HFFc6 (cell line): ENCODE results near the gene PIGP. TPM values are rescaled to one million over a fixed set of nuclear protein-coding genes. Genes with fewer than 3 reads are reported as not detected.
"Not testable (repeated sequence)": the region's sequence is repeated elsewhere in the genome, so short reads cannot be mapped to it uniquely, and the experiment has no call there.

Experiments
- DNase-seq: peaks from one replicate; pipeline ENCODE4 v3.0.0-alpha.2; 2018
- H3K27ac Mint-ChIP-seq: 2 replicates; pipeline ENCODE4 v1.8.0; 2020; ENCODE audit warnings: mild to moderate bottlenecking, mixed read lengths
- H3K27me3 Mint-ChIP-seq: 2 replicates; pipeline ENCODE4 v1.8.0; 2021; ENCODE audit warnings: mild to moderate bottlenecking, moderate library complexity, mixed read lengths; ENCODE audit not compliant: insufficient read depth
- H3K36me3 Mint-ChIP-seq: 2 replicates; pipeline ENCODE4 v1.8.0; 2021; ENCODE audit warnings: low read depth, mixed read lengths
- H3K4me1 Mint-ChIP-seq: 2 replicates; pipeline ENCODE4 v1.8.0; 2020; ENCODE audit warnings: low read depth, mixed read lengths
- H3K4me3 Mint-ChIP-seq: 2 replicates; pipeline ENCODE4 v1.8.0; 2020; ENCODE audit warnings: mild to moderate bottlenecking, moderate library complexity, mixed read lengths
- H3K9me3 Mint-ChIP-seq: 2 replicates; pipeline ENCODE4 v1.8.0; 2020; ENCODE audit warnings: mild to moderate bottlenecking, mixed read lengths
- long read RNA-seq: library from polyadenylated mRNA; unstranded; transcript quantifications from one replicate; pipeline ENCODE4 v2.0.0, GENCODE V29; 2019
- total RNA-seq, 6 experiments: library from RNA; stranded (reverse); fragmentation: NEBNext Ultra II Directional; extraction: Animal tissue kit (Norgen Biotek cat#: 25700); gene quantifications; 2 replicates in 1 of 6; 3 replicates in 5 of 6; pipeline ENCODE4 v1.2.3, GENCODE V29; 2021
- TF ChIP-seq, protein P1 (sequence below): fragments of 200-600 bp; sonication (generic); IDR thresholded peaks from 2 replicates; pipeline ENCODE4 v1.5.0; 2021; ENCODE audit warnings: antibody characterized with exemption, mild to moderate bottlenecking

PIGP gene
- 10 to 100 TPM; 24.8 to 33.8 (median 31.1) TPM for total RNA-seq
- long read RNA-seq, full-length matches to known transcripts, result 29 of 33 reads
- long read RNA-seq, partial matches to known transcripts, result 3 of 33 reads
- long read RNA-seq, other reads (novel, unspliced or antisense), result 1 of 33 reads

DNA sequence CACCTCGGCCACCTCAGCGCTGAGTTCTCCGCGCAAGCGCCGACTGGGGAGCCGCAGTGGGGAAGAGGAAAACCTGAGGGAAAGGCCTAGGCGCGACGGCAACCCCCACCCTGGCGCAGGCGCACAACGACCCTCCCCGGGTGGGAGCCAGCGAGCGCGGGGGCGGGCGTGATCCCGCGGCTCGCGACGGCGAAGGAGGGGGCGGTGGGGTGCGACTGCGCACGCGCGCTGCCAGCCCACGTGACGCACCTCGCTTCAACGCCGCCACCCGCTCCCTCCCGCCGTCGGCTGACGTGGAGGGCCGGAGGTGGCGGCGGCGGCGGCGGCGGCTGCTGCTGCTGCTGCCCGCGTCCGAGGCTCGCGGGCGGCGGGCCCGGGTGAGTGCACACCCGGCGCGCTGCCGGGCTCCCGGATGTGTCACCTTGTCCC, at the start of gene PIGP, which contains the start of gene TTC3:
Gene PIGP, minus strand, starts transcription at position 84 of the 429 bp plus-strand sequence. CDS start 556 bp downstream, outside the sequence.
Gene TTC3, plus strand, starts transcription at position 267 of the 429 bp plus-strand sequence. CDS start 14,004 bp downstream, outside the sequence.
- peak within 1 kb of the TSS; percentile 97 for H3K27ac Mint-ChIP-seq
- H3K27me3 Mint-ChIP-seq, result peaks cover 4% of the 10 kb centered on the region; the same call in 1 of the 2 replicates
- H3K4me3 Mint-ChIP-seq, result peak within 1 kb of the TSS; percentile 100
- DNase-seq, result peak; percentile 87
- TF ChIP-seq, protein P1, sequence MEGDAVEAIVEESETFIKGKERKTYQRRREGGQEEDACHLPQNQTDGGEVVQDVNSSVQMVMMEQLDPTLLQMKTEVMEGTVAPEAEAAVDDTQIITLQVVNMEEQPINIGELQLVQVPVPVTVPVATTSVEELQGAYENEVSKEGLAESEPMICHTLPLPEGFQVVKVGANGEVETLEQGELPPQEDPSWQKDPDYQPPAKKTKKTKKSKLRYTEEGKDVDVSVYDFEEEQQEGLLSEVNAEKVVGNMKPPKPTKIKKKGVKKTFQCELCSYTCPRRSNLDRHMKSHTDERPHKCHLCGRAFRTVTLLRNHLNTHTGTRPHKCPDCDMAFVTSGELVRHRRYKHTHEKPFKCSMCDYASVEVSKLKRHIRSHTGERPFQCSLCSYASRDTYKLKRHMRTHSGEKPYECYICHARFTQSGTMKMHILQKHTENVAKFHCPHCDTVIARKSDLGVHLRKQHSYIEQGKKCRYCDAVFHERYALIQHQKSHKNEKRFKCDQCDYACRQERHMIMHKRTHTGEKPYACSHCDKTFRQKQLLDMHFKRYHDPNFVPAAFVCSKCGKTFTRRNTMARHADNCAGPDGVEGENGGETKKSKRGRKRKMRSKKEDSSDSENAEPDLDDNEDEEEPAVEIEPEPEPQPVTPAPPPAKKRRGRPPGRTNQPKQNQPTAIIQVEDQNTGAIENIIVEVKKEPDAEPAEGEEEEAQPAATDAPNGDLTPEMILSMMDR, result no peak
- peaks cover 5% of the 10 kb centered on the region; the same call in 1 of the 2 replicates for H3K36me3 Mint-ChIP-seq
- no peaks in the 10 kb centered on the region for H3K9me3 Mint-ChIP-seq
- H3K4me1 Mint-ChIP-seq, result peaks cover 55% of the 10 kb centered on the region

DNA sequence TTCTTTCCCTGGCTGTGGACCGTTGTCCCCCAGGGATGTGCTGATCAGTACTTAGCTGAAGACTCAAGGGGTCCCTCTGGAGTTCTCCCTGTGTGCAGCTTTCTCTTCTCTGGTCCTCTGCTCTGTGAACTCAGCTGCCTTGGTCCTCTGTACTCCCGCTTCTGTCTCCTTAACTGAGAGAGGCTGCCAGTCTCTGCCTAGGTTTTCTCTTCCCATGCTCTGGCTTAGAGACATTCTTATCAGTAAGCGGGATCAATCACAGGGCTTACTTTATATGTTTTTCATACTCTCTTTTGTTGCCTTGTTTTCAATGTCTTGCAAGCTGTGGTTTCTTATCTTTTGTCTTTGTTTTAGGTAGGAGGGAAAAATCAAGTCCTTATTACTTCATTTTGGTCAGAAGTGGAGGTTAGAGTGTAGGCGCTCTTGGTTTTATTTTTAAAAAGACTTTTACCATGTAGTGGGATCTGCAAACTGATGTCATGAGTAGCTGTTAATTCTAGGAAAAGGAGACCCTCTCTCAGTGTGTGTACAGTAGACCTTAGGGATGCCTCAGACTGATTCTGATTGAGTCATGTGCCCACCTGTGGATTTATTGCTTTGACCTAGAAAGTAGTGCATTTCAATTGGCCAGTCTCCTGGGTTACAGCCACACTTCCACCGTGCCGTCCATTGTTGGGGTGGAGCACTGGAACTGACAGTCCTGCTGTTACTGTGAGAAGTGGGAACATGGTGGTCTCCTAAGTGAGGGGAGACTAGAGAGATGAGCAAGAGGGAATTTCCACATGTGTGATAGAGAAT, 46.7 kb upstream of the PIGP start:
- H3K27me3 Mint-ChIP-seq, result no peaks in the 10 kb centered on the region
- H3K36me3 Mint-ChIP-seq, result no peaks in the 10 kb centered on the region; the same call in 1 of the 2 replicates
- peaks cover 11% of the 10 kb centered on the region for H3K4me1 Mint-ChIP-seq
- no peak for DNase-seq
- TF ChIP-seq, protein P1, result no peak
- no peak overlapping the region for H3K4me3 Mint-ChIP-seq
- H3K9me3 Mint-ChIP-seq, result no peaks in the 10 kb centered on the region
- H3K27ac Mint-ChIP-seq, result no peak overlapping the region

GRCh38 chr21:37118187-37118826, 45.4 kb upstream of the PIGP start:
- H3K4me1 Mint-ChIP-seq, result peaks cover 11% of the 10 kb centered on the region
- no peak overlapping the region for H3K27ac Mint-ChIP-seq
- H3K4me3 Mint-ChIP-seq, result no peak overlapping the region
- TF ChIP-seq, protein P1, result no peak
- peaks cover 2% of the 10 kb centered on the region for H3K36me3 Mint-ChIP-seq
- no peak for DNase-seq
- no peaks in the 10 kb centered on the region for H3K9me3 Mint-ChIP-seq
- no peaks in the 10 kb centered on the region for H3K27me3 Mint-ChIP-seq

DNA sequence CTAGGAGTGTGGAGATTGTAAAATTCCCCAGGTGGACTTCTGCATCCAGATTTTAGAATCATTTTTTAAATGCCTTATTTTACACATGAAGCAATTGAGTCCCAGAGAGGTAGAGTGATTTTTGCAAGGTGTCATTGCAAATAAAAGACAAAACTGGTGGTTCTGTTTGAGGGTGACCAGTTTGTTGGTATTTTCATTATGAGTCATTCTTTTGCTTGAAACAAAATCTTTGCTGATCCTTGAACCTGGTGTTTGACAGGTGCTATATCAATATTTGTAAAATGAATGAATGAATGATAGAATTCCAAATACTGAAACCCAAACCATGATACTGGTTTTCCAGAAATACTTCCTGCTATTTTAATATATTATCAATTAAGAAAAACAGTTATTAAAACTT, 44.3 kb upstream of the PIGP start:
- TF ChIP-seq, protein P1, result no peak
- Mint-ChIP-seq H3K9me3 (no peaks in the 10 kb centered on the region), H3K27ac (no peak overlapping the region), H3K4me3 (no peak overlapping the region), H3K4me1 (peaks cover 11% of the 10 kb centered on the region), H3K36me3 (peaks cover 9% of the 10 kb centered on the region), H3K27me3 (no peaks in the 10 kb centered on the region)
- DNase-seq, result no peak

- not testable (repeated sequence) for H3K4me3 Mint-ChIP-seq, H3K27ac Mint-ChIP-seq, DNase-seq, H3K27me3 Mint-ChIP-seq, H3K9me3 Mint-ChIP-seq
- H3K36me3 Mint-ChIP-seq, result peaks cover 11% of the 10 kb centered on the region
- H3K4me1 Mint-ChIP-seq, result peaks cover 11% of the 10 kb centered on the region
Observed at GRCh38 chr21:37116459-37116858, 43.6 kb upstream of the PIGP start.

- not testable (repeated sequence) for H3K27ac Mint-ChIP-seq, H3K4me3 Mint-ChIP-seq, H3K9me3 Mint-ChIP-seq, DNase-seq, H3K27me3 Mint-ChIP-seq
- peaks cover 26% of the 10 kb centered on the region for H3K36me3 Mint-ChIP-seq
- peaks cover 11% of the 10 kb centered on the region for H3K4me1 Mint-ChIP-seq
Observed at GRCh38 chr21:37114301-37114700, 41.4 kb upstream of the PIGP start.

- DNase-seq, H3K27me3 Mint-ChIP-seq, H3K27ac Mint-ChIP-seq, H3K4me3 Mint-ChIP-seq: not testable (repeated sequence)
- Mint-ChIP-seq H3K4me1 (peaks cover 11% of the 10 kb centered on the region), H3K36me3 (peaks cover 54% of the 10 kb centered on the region), H3K9me3 (peaks cover 15% of the 10 kb centered on the region)
Observed at GRCh38 chr21:37111029-37111428, 38.2 kb upstream of the PIGP start.
